Glutamatergic neuron (in vitro differentiated cells): Measurements from ENCODE around the gene LAMA5. TPM values are rescaled to one million over a fixed set of nuclear protein-coding genes. Genes with fewer than 3 reads are reported as not detected.

Experiments used
- DNase-seq: peaks from one replicate; pipeline ENCODE4 v3.0.0; 2022
- H3K27ac Mint-ChIP-seq: one replicate; pipeline ENCODE4 v1.8.0; 2020; ENCODE audit warnings: mild to moderate bottlenecking, mixed read lengths, inconsistent platforms; ENCODE audit not compliant: unreplicated experiment
- H3K27me3 Mint-ChIP-seq: one replicate; pipeline ENCODE4 v1.8.0; 2020; ENCODE audit warnings: mild to moderate bottlenecking, moderate library complexity, mixed read lengths, inconsistent platforms; ENCODE audit not compliant: unreplicated experiment
- H3K36me3 Mint-ChIP-seq: one replicate; pipeline ENCODE4 v1.8.0; 2020; ENCODE audit warnings: mild to moderate bottlenecking, mixed read lengths, inconsistent platforms; ENCODE audit not compliant: unreplicated experiment
- H3K4me1 Mint-ChIP-seq: one replicate; pipeline ENCODE4 v1.8.0; 2020; ENCODE audit warnings: mild to moderate bottlenecking, low read depth, mixed read lengths, inconsistent platforms; ENCODE audit not compliant: unreplicated experiment
- H3K4me3 Mint-ChIP-seq: one replicate; pipeline ENCODE4 v1.8.0; 2020; ENCODE audit warnings: mild to moderate bottlenecking, mixed read lengths, inconsistent platforms; ENCODE audit not compliant: unreplicated experiment
- H3K9me3 Mint-ChIP-seq: one replicate; pipeline ENCODE4 v1.8.0; 2020; ENCODE audit warnings: mild to moderate bottlenecking, moderate library complexity, mixed read lengths, inconsistent platforms; ENCODE audit not compliant: unreplicated experiment
- total RNA-seq: library from RNA; stranded (reverse); fragmentation: NEBNext Ultra II Directional; extraction: Animal tissue kit (Norgen Biotek cat#: 25700); gene quantifications from one replicate; pipeline ENCODE4 v1.2.1, GENCODE V29; 2021; ENCODE audit not compliant: unreplicated experiment
- TF ChIP-seq, protein P1 (sequence below): fragments of 200-600 bp; sonication (generic); IDR thresholded peaks from one replicate; pipeline ENCODE4 v1.5.0; 2021; ENCODE audit not compliant: partially characterized antibody, unreplicated experiment

LAMA5 gene
- total RNA-seq, 1 donor from 2014 or later: 724 TPM

DNA sequence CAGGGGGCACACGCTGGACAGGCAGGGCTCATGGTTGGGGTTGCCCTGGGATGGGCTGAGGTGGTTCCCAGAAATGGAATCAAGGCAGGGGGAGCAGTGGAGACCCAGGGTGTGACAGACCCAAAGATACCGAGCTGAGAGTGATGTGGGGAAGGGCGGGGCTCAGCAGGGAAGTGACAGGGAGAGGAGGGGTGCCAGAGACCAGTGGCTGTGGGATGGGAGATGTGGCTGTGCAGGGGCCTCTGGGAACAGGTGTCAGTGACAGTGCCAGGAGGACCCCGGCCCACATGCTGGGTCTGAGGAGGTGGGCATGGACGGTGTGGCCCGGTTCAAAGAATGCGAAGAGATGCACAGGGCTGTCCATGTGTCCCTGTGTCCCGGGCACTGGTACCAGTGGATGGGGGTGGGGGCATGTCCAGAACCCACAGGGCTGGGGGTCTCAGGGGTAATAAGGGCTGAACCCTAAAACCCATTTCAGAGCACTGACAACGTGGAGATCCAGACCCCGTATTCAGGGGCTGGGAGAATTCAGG, 38.9 kb upstream of the LAMA5 start:
- Mint-ChIP-seq H3K4me3 (peak overlapping the region; percentile 80), H3K9me3 (no peaks in the 10 kb centered on the region), H3K27me3 (peaks cover 2% of the 10 kb centered on the region), H3K27ac (peak overlapping the region; percentile 55), H3K4me1 (peaks cover 19% of the 10 kb centered on the region), H3K36me3 (no peaks in the 10 kb centered on the region)
- TF ChIP-seq, protein P1, sequence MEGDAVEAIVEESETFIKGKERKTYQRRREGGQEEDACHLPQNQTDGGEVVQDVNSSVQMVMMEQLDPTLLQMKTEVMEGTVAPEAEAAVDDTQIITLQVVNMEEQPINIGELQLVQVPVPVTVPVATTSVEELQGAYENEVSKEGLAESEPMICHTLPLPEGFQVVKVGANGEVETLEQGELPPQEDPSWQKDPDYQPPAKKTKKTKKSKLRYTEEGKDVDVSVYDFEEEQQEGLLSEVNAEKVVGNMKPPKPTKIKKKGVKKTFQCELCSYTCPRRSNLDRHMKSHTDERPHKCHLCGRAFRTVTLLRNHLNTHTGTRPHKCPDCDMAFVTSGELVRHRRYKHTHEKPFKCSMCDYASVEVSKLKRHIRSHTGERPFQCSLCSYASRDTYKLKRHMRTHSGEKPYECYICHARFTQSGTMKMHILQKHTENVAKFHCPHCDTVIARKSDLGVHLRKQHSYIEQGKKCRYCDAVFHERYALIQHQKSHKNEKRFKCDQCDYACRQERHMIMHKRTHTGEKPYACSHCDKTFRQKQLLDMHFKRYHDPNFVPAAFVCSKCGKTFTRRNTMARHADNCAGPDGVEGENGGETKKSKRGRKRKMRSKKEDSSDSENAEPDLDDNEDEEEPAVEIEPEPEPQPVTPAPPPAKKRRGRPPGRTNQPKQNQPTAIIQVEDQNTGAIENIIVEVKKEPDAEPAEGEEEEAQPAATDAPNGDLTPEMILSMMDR: no peak
- no peak for DNase-seq

DNA sequence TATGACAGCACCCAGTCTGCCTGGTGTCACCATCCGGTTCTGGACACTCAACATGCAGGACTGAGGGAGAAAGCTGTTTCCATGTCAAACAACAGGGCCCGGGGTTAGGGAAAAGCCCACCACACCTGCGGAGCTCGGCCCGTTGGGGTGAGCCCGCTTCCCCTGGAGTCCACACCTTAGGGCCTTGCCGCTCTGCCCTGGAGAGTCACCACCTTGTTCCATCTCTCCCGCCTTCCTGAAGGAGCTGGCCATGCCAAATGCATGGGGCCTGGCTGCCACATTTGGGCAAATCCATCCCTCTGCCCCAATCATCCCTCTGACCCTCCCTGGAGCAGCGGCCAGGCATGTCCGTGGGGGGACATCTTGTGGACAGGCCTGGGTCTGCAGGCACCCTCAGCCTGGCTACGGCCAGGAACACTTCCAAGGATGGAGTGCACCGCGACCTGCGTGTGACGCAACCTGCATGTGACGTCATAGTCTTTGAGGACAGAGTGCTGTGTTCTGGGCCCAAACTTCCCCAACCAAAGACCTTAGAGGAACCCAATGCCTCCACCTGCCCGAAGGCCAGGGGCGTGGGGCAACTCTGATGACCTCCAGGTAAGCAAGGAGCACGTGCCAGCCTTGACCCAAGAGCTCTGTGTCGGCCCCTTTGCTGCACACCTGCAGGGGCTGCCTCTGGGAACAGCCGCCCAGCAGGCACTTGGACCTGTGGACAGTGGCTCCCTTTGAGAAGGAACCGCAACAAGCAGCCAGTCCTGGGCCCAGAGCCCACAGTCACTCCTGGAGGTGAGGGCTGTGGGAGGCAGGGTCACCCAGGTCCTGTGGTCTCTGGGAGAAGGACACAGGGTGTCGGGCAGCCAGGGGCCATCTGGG, 38.2 kb upstream of the LAMA5 start:
- peak; percentile 78 for DNase-seq
- Mint-ChIP-seq H3K4me1 (peaks cover 24% of the 10 kb centered on the region), H3K27ac (peak overlapping the region; percentile 43)

DNA sequence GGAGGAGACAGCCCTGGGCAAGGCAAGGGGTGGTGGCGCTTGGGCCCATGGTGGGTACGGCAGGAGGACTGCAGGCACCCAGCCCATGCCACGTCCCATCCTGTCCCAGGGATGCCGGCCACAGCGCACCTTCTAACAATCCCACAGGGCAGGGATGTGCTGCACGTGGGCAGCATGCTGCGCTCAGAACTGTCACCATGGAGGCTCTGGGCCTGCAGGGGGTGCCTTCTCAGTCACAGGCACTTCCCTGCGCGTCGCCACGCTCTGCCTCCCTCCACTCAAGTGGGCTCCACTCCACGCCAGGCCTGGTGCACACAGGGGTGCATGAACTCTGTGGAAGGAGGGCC, 37.6 kb upstream of the LAMA5 start:
- no peaks in the 10 kb centered on the region for H3K9me3 Mint-ChIP-seq
- H3K36me3 Mint-ChIP-seq: no peaks in the 10 kb centered on the region
- TF ChIP-seq, protein P1: no peak
- DNase-seq: no peak
- peaks cover 2% of the 10 kb centered on the region for H3K27me3 Mint-ChIP-seq
- H3K27ac Mint-ChIP-seq: no peak overlapping the region
- H3K4me1 Mint-ChIP-seq: peaks cover 25% of the 10 kb centered on the region
- no peak overlapping the region for H3K4me3 Mint-ChIP-seq

More for the DNA sequence above, 38.2 kb upstream of the LAMA5 start:
- TF ChIP-seq, protein P1: peak; percentile 72
- no peaks in the 10 kb centered on the region for H3K36me3 Mint-ChIP-seq
- H3K27me3 Mint-ChIP-seq: peaks cover 2% of the 10 kb centered on the region
- no peaks in the 10 kb centered on the region for H3K9me3 Mint-ChIP-seq
- H3K4me3 Mint-ChIP-seq: peak overlapping the region; percentile 80

DNA sequence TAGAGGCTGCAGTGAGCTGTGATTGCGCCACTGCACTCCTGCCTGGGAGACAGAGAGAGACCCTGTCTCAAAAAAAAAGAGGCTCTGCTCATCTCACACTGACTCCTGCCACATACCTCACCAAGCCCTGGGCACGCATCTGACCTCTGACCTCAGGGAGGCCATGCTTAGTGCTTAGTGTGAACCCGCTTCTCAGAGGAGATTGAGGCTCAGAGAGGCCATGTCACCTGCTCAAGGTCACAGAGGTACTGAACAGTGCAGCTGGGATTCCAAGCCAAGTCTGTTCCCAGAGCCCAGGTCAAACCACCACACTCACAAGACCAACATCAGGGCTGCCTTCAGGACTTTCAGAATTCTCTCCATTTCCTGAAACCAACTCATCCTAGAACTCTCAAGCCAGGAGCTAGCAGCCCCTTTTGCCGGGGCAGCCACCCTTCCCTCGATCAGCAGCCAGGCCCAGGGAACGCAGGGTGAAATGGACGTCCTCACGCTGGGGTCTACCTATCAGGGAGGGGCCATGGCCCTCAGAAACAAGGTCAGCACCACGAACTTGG, 37.1 kb upstream of the LAMA5 start:
- peaks cover 5% of the 10 kb centered on the region for H3K27me3 Mint-ChIP-seq
- TF ChIP-seq, protein P1: no peak
- H3K4me1 Mint-ChIP-seq: peaks cover 24% of the 10 kb centered on the region
- no peaks in the 10 kb centered on the region for H3K9me3 Mint-ChIP-seq
- DNase-seq: no peak
- peak overlapping the region; percentile 20 for H3K4me3 Mint-ChIP-seq
- H3K36me3 Mint-ChIP-seq: no peaks in the 10 kb centered on the region
- H3K27ac Mint-ChIP-seq: no peak overlapping the region

DNA sequence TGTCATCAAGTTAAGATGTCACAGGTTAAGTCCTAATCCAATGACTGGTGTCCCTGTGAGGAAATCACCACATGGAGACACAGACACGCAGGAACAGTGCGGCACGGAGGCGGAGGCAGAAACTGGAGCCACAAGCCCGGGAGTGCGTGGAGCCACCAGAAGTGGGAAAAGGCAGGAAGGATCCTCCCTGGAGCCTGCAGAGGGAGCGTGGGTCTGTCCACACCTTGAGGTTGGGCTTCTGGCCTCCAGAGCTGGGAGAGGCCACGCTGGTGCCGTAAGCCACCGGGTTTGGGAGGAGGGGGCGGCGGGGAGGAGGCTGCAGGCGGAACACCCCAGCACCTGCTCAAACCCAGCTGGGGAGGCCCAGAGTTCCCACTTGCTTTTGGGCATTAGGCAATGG, 36.2 kb upstream of the LAMA5 start:
- H3K27me3 Mint-ChIP-seq: peaks cover 5% of the 10 kb centered on the region
- H3K27ac Mint-ChIP-seq: peak overlapping the region; percentile 18
- no peak for DNase-seq
- H3K9me3 Mint-ChIP-seq: no peaks in the 10 kb centered on the region
- no peaks in the 10 kb centered on the region for H3K36me3 Mint-ChIP-seq
- TF ChIP-seq, protein P1: no peak
- H3K4me1 Mint-ChIP-seq: peaks cover 24% of the 10 kb centered on the region
- H3K4me3 Mint-ChIP-seq: peak overlapping the region; percentile 18
